WTC11 (cell line): ENCODE results near the gene RAB8B. TPM values are rescaled to one million over a fixed set of nuclear protein-coding genes. Genes with fewer than 3 reads are reported as not detected.

Experiments used
- ATAC-seq: fragments of 200-7000 bp; cut with Tn5 transposase; 2 replicates; pipeline ENCODE4 v1.10.0; 2021; ENCODE audit warnings: mild to moderate bottlenecking, moderate library complexity
- CTCF ChIA-PET: fragments of 300-600 bp; sonication (Branson Sonifier 250); formaldehyde crosslinking; loops from one replicate; lab custom pipeline; 2021; ENCODE audit warnings: antibody characterized with exemption; lab: Charles Lee
- POLR2A ChIA-PET: fragments of 350-600 bp; sonication (Branson Sonifier 250); formaldehyde crosslinking; loops from one replicate; lab custom pipeline; 2021; ENCODE audit warnings: antibody characterized with exemption; lab: Charles Lee
- DNase-seq: peaks from one replicate; pipeline ENCODE4 v3.0.0; 2021; ENCODE audit warnings: low spot score
- H3K27ac Mint-ChIP-seq: 2 replicates; pipeline ENCODE4 v1.8.0; 2021; ENCODE audit warnings: mixed read lengths
- H3K27me3 Mint-ChIP-seq: 2 replicates; pipeline ENCODE4 v1.8.0; 2021; ENCODE audit warnings: low read depth, mild to moderate bottlenecking, moderate library complexity, mixed read lengths
- H3K36me3 Mint-ChIP-seq: 2 replicates; pipeline ENCODE4 v1.8.0; 2021; ENCODE audit warnings: mixed read lengths
- H3K4me1 Mint-ChIP-seq: 2 replicates; pipeline ENCODE4 v1.8.0; 2022; ENCODE audit warnings: mixed read lengths
- H3K4me3 Mint-ChIP-seq: 2 replicates; pipeline ENCODE4 v1.8.0; 2021; ENCODE audit warnings: mild to moderate bottlenecking, moderate library complexity, mixed read lengths
- H3K9me3 Mint-ChIP-seq: 2 replicates; pipeline ENCODE4 v1.8.0; 2021; ENCODE audit warnings: mixed read lengths
- total RNA-seq: library from RNA; stranded (reverse); gene quantifications from 3 replicates; pipeline ENCODE4 v1.2.3, GENCODE V29; 2021
- TF ChIP-seq, protein P1 (sequence below): sonication (generic); formaldehyde crosslinking; IDR thresholded peaks from 2 replicates; pipeline ENCODE4 v1.8.1; 2022; ENCODE audit warnings: low read depth, mild to moderate bottlenecking, moderate library complexity, missing genetic modification reagents, borderline replicate concordance
- TF ChIP-seq, protein P2 (sequence below): sonication (generic); formaldehyde crosslinking; IDR thresholded peaks from 2 replicates; pipeline ENCODE4 v1.8.0; 2022; ENCODE audit warnings: mild to moderate bottlenecking, missing genetic modification reagents
- TF ChIP-seq, protein P3 (sequence below): sonication (generic); formaldehyde crosslinking; IDR thresholded peaks from 2 replicates; pipeline ENCODE4 v1.8.1; 2023; ENCODE audit warnings: mild to moderate bottlenecking, moderate library complexity, missing genetic modification reagents

Gene RAB8B
- total RNA-seq, 1 experiment from 2014 or later = 32.5 TPM

DNA sequence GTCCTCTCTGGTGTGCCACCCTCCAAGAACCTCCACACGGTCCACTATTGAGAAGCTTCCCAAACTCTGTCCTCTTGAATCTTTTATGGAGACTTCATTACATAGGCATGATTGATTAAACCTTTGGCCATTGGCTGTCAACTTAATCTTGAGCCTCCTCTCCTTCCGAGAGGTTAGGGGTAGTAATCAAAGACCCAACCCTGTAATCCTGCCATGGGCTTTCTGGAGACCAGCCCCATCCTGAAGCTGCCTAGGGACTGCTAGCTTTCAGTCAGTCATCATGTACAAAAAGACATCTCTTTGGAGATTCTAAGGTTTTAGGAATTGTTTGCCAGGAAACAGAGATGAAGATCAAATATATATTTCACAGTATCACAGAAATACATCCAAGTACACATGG, 125.0 kb downstream of the RAB8B start:
- Mint-ChIP-seq H3K27me3 (no peaks in the 10 kb centered on the region), H3K36me3 (no peaks in the 10 kb centered on the region), H3K9me3 (no peaks in the 10 kb centered on the region), H3K4me1 (peaks cover 55% of the 10 kb centered on the region)
- ATAC-seq = peak; percentile 41
- CTCF ChIA-PET = interaction anchor here (0.9 kb wide), 1 partner anchor 24 kb away, joined by 3 read pairs; no protein-coding TSS in a partner anchor
- TF ChIP-seq, protein P1, sequence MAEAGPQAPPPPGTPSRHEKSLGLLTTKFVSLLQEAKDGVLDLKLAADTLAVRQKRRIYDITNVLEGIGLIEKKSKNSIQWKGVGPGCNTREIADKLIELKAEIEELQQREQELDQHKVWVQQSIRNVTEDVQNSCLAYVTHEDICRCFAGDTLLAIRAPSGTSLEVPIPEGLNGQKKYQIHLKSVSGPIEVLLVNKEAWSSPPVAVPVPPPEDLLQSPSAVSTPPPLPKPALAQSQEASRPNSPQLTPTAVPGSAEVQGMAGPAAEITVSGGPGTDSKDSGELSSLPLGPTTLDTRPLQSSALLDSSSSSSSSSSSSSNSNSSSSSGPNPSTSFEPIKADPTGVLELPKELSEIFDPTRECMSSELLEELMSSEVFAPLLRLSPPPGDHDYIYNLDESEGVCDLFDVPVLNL = no peak
- TF ChIP-seq, protein P2, sequence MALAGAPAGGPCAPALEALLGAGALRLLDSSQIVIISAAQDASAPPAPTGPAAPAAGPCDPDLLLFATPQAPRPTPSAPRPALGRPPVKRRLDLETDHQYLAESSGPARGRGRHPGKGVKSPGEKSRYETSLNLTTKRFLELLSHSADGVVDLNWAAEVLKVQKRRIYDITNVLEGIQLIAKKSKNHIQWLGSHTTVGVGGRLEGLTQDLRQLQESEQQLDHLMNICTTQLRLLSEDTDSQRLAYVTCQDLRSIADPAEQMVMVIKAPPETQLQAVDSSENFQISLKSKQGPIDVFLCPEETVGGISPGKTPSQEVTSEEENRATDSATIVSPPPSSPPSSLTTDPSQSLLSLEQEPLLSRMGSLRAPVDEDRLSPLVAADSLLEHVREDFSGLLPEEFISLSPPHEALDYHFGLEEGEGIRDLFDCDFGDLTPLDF (CRISPR knock-in tag) = no peak
- TF ChIP-seq, protein P3, sequence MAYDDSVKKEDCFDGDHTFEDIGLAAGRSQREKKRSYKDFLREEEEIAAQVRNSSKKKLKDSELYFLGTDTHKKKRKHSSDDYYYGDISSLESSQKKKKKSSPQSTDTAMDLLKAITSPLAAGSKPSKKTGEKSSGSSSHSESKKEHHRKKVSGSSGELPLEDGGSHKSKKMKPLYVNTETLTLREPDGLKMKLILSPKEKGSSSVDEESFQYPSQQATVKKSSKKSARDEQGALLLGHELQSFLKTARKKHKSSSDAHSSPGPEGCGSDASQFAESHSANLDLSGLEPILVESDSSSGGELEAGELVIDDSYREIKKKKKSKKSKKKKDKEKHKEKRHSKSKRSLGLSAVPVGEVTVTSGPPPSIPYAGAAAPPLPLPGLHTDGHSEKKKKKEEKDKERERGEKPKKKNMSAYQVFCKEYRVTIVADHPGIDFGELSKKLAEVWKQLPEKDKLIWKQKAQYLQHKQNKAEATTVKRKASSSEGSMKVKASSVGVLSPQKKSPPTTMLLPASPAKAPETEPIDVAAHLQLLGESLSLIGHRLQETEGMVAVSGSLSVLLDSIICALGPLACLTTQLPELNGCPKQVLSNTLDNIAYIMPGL (CRISPR knock-in tag) = no peak
- TF ChIP-seq, all 79 proteins: peak for 0
- POLR2A ChIA-PET = no interaction called here
- Mint-ChIP-seq H3K4me3 (no peak overlapping the region), H3K27ac (no peak overlapping the region)
- DNase-seq = no peak

Other genes with a start within 250 kb of the RAB8B start
- gene TPM1, start 146.9 kb upstream of the RAB8B start, total RNA-seq = 370 to 421 TPM (median 382 TPM) in 3 replicates
- gene LACTB, start 67.7 kb upstream of the RAB8B start, total RNA-seq = 14.9 to 17.2 TPM (median 14.9 TPM) in 3 replicates
- 133 to 159 TPM (median 155 TPM) in 3 replicates for gene RPS27L, start 32.1 kb upstream of the RAB8B start, total RNA-seq
- gene APH1B, start 88.0 kb downstream of the RAB8B start, total RNA-seq = 22.0 to 27.5 TPM (median 25.0 TPM) in 3 replicates
- gene CA12, start 192.2 kb downstream of the RAB8B start, total RNA-seq = 2.8 to 3.3 TPM (median 2.8 TPM) in 3 replicates